Measurements from ENCODE around the gene KCNQ1.

KCNQ1 gene

DNA sequence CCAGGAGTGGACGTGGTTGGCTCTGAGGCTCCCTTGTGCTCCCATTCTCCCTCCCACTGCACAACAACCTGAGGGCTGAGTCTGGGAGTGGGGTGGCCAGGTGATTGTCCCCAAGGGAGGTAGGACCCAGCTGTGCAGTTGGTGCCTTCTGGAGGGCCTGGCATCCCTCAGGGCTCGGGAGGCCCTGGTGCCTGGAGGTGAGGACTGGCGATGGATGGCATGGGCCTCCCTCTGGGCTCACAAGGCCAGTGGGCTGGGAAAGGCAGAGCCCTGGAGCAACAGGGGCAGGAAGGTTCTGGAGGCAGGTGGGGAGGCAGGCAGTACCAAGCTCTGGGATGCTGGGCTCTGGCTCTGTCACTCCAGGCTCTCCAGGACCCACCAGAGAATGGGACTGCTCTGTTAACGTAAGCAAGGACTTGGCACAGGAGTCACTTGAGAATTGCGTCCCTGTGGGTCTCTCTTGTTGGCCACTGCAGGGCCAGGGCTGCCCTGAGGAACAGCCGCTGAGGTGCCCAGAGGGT lies 140.8 kb downstream of the KCNQ1 start:
- Histone ChIP-seq H3K27me3 (ENCODE audit: control insufficient read depth, insufficient read depth, low read length) (peaks cover 94% of the 10 kb centered on the region), H3K27ac (ENCODE audit: low read depth, low read length) (no peak overlapping the region), H3K9ac (ENCODE audit: low read length) (no peak overlapping the region), H3K36me3 (ENCODE audit: control insufficient read depth, insufficient read depth, low read length) (no peaks in the 10 kb centered on the region), H3K4me1 (ENCODE audit: control insufficient read depth, insufficient read depth, low read length) (no peaks in the 10 kb centered on the region; the same call in 1 of the 2 replicates), H3K4me3 (ENCODE audit: low read depth, low read length) (no peak overlapping the region), H3K9me3 (ENCODE audit: control insufficient read depth, insufficient read depth, low read depth, low read length) (no peaks in the 10 kb centered on the region)

- Histone ChIP-seq H3K27me3 (ENCODE audit: control insufficient read depth, insufficient read depth, low read length) (peaks cover 97% of the 10 kb centered on the region), H3K9me3 (ENCODE audit: control insufficient read depth, insufficient read depth, low read depth, low read length) (no peaks in the 10 kb centered on the region), H3K4me3 (ENCODE audit: low read depth, low read length) (no peak overlapping the region), H3K36me3 (ENCODE audit: control insufficient read depth, insufficient read depth, low read length) (no peaks in the 10 kb centered on the region), H3K4me1 (ENCODE audit: control insufficient read depth, insufficient read depth, low read length) (no peaks in the 10 kb centered on the region; the same call in 1 of the 2 replicates), H3K9ac (ENCODE audit: low read length) (no peak overlapping the region), H3K27ac (ENCODE audit: low read depth, low read length) (no peak overlapping the region)
Measured at GRCh38 chr11:2586087-2586792, 141.4 kb downstream of the KCNQ1 start.

- no peak overlapping the region for H3K4me3 ChIP-seq (ENCODE audit: low read depth, low read length)
- H3K27ac ChIP-seq (ENCODE audit: low read depth, low read length): no peak overlapping the region
- H3K27me3 ChIP-seq (ENCODE audit: control insufficient read depth, insufficient read depth, low read length): peaks cover 99% of the 10 kb centered on the region
- no peaks in the 10 kb centered on the region for H3K9me3 ChIP-seq (ENCODE audit: control insufficient read depth, insufficient read depth, low read depth, low read length)
- no peaks in the 10 kb centered on the region; the same call in 1 of the 2 replicates for H3K4me1 ChIP-seq (ENCODE audit: control insufficient read depth, insufficient read depth, low read length)
- no peaks in the 10 kb centered on the region for H3K36me3 ChIP-seq (ENCODE audit: control insufficient read depth, insufficient read depth, low read length)
- H3K9ac ChIP-seq (ENCODE audit: low read length): no peak overlapping the region
Measured at GRCh38 chr11:2586793-2587131, 142.0 kb downstream of the KCNQ1 start.

DNA sequence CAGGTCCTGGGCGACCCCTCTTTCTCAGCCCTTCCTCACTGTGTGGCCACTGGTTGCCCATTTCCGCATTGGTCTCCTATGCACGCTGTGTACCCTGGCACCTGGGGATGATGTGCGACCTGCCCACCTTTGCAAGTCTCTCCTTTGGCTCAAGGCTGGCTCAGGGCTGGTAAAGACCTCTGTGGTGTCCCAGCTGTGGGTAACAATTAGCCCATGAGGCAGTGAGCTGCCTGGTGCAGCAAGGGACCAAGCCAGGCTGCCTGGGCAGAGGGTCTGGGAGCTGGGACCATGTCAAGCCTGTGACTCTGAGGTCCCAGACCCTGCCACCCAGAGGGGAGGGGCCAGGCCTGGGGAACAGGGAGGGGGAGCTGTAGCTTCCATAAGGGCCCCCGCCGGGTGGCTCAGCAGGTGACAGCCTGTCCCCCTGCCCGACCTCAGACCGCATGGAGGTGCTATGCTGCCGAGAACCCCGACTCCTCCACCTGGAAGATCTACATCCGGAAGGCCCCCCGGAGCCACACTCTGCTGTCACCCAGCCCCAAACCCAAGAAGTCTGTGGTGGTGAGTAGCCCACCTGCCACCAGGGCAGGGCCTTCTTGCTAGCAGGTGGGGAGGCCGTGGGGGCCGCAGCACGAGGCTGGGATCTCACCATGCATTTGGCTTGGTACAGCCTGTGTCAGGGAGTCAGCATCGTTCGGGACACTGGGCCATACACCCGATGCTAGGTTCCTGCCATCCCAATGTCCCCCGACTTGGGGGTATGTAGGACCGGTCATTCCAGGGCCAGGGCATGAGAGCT lies 142.5 kb downstream of the KCNQ1 start:
- H3K9me3 ChIP-seq (ENCODE audit: control insufficient read depth, insufficient read depth, low read depth, low read length): no peaks in the 10 kb centered on the region
- H3K9ac ChIP-seq (ENCODE audit: low read length): no peak overlapping the region
- no peak overlapping the region for H3K4me3 ChIP-seq (ENCODE audit: low read depth, low read length)
- H3K4me1 ChIP-seq (ENCODE audit: control insufficient read depth, insufficient read depth, low read length): no peaks in the 10 kb centered on the region; the same call in 1 of the 2 replicates
- no peak overlapping the region for H3K27ac ChIP-seq (ENCODE audit: low read depth, low read length)
- no peaks in the 10 kb centered on the region for H3K36me3 ChIP-seq (ENCODE audit: control insufficient read depth, insufficient read depth, low read length)
- peaks cover 99% of the 10 kb centered on the region for H3K27me3 ChIP-seq (ENCODE audit: control insufficient read depth, insufficient read depth, low read length)

DNA sequence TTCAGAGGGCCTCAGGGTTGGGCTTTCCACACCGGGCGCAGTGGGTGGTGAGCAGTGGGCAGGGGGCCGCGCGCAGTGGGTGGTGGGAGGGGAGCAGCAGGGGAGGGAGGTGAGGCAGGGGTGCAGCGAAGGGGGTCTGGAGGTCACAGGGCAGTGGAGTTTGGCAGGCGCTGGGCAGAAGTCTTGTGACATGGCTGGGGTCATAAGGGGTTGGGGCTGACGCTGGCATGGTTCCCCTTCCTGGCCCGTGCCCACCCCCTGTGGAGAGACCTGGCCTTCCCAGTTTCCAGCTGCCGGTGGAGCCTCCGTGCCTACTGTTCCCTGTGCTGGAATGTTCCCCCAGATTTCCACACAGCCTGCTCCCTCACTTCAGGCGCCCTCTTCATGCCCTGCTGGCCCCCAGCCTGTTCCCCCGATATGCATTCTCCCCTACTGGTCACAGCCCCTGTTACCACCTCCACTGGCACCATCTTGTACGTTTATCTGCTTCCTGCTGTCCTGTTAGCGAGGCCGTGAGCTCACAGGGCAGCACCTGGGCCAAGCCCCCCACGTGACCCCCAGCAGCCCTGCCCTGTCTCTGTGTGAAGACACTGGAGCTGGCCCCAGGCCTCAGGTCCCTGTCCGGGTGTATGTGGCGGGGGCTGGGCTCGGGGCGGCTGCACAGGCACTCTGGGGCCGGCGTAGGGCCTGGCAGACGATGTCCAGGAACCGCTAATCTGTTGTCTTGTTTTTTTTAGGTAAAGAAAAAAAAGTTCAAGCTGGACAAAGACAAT lies 143.4 kb downstream of the KCNQ1 start:
- H3K4me1 ChIP-seq (ENCODE audit: control insufficient read depth, insufficient read depth, low read length): no peaks in the 10 kb centered on the region
- no peaks in the 10 kb centered on the region for H3K9me3 ChIP-seq (ENCODE audit: control insufficient read depth, insufficient read depth, low read depth, low read length)
- no peak overlapping the region for H3K27ac ChIP-seq (ENCODE audit: low read depth, low read length)
- H3K36me3 ChIP-seq (ENCODE audit: control insufficient read depth, insufficient read depth, low read length): no peaks in the 10 kb centered on the region
- H3K27me3 ChIP-seq (ENCODE audit: control insufficient read depth, insufficient read depth, low read length): peaks cover 99% of the 10 kb centered on the region
- H3K9ac ChIP-seq (ENCODE audit: low read length): no peak overlapping the region
- H3K4me3 ChIP-seq (ENCODE audit: low read depth, low read length): no peak overlapping the region

- 0 out of 2 replicates have a peak, but pooled peaks cover 5% of the 10 kb centered on the region for H3K9me3 ChIP-seq (ENCODE audit: control insufficient read depth, insufficient read depth, low read depth, low read length)
- H3K27ac ChIP-seq (ENCODE audit: low read depth, low read length): no peak overlapping the region
- H3K27me3 ChIP-seq (ENCODE audit: control insufficient read depth, insufficient read depth, low read length): peaks cover 99% of the 10 kb centered on the region
- H3K4me1 ChIP-seq (ENCODE audit: control insufficient read depth, insufficient read depth, low read length): no peaks in the 10 kb centered on the region
- no peak overlapping the region for H3K4me3 ChIP-seq (ENCODE audit: low read depth, low read length)
- no peak overlapping the region for H3K9ac ChIP-seq (ENCODE audit: low read length)
- no peaks in the 10 kb centered on the region for H3K36me3 ChIP-seq (ENCODE audit: control insufficient read depth, insufficient read depth, low read length)
Measured at GRCh38 chr11:2588809-2589537, 144.2 kb downstream of the KCNQ1 start.

DNA sequence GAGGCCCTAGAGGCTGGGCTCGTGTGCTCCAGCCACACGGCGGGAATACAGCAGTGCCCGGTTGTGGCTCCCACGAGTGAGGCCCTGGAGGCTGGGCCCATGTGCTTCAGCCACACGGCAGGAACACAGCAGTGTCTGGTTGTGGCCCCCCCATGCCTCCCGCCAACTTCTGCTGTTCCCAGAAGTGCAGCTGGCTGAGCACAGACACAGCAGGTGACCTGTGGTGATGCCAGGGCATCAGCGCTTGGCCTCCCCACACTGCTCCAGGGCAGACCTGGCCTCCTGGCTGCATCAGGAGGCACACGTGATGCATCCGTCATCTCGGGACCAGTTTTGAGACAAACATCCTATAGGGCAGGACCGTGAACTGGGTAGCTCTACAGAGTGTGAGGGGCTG lies 144.7 kb downstream of the KCNQ1 start:
- Histone ChIP-seq H3K4me3 (ENCODE audit: low read depth, low read length) (no peak overlapping the region), H3K36me3 (ENCODE audit: control insufficient read depth, insufficient read depth, low read length) (no peaks in the 10 kb centered on the region), H3K9me3 (ENCODE audit: control insufficient read depth, insufficient read depth, low read depth, low read length) (peaks cover 10% of the 10 kb centered on the region; the same call in 1 of the 2 replicates), H3K27me3 (ENCODE audit: control insufficient read depth, insufficient read depth, low read length) (peaks cover 99% of the 10 kb centered on the region), H3K27ac (ENCODE audit: low read depth, low read length) (no peak overlapping the region), H3K9ac (ENCODE audit: low read length) (no peak overlapping the region), H3K4me1 (ENCODE audit: control insufficient read depth, insufficient read depth, low read length) (no peaks in the 10 kb centered on the region)

GRCh38 chr11:2590131-2590964 lies 145.5 kb downstream of the KCNQ1 start:
- H3K9me3 ChIP-seq (ENCODE audit: control insufficient read depth, insufficient read depth, low read depth, low read length): peaks cover 10% of the 10 kb centered on the region; the same call in 1 of the 2 replicates
- peaks cover 99% of the 10 kb centered on the region for H3K27me3 ChIP-seq (ENCODE audit: control insufficient read depth, insufficient read depth, low read length)
- no peaks in the 10 kb centered on the region for H3K4me1 ChIP-seq (ENCODE audit: control insufficient read depth, insufficient read depth, low read length)
- no peak overlapping the region for H3K27ac ChIP-seq (ENCODE audit: low read depth, low read length)
- H3K36me3 ChIP-seq (ENCODE audit: control insufficient read depth, insufficient read depth, low read length): no peaks in the 10 kb centered on the region
- H3K9ac ChIP-seq (ENCODE audit: low read length): no peak overlapping the region
- no peak overlapping the region for H3K4me3 ChIP-seq (ENCODE audit: low read depth, low read length)

GRCh38 chr11:2590965-2591754 lies 146.4 kb downstream of the KCNQ1 start:
- H3K36me3 ChIP-seq (ENCODE audit: control insufficient read depth, insufficient read depth, low read length): no peaks in the 10 kb centered on the region
- no peak overlapping the region for H3K9ac ChIP-seq (ENCODE audit: low read length)
- no peak overlapping the region for H3K27ac ChIP-seq (ENCODE audit: low read depth, low read length)
- peaks cover 99% of the 10 kb centered on the region for H3K27me3 ChIP-seq (ENCODE audit: control insufficient read depth, insufficient read depth, low read length)
- H3K4me3 ChIP-seq (ENCODE audit: low read depth, low read length): no peak overlapping the region
- peaks cover 10% of the 10 kb centered on the region; the same call in 1 of the 2 replicates for H3K9me3 ChIP-seq (ENCODE audit: control insufficient read depth, insufficient read depth, low read depth, low read length)
- H3K4me1 ChIP-seq (ENCODE audit: control insufficient read depth, insufficient read depth, low read length): no peaks in the 10 kb centered on the region
